ENCODE data around the gene PTPRJ. TPM values are rescaled to one million over a fixed set of nuclear protein-coding genes. Genes with fewer than 3 reads are reported as not detected.

PTPRJ gene
- total RNA-seq, 1 donor from 2014 or later = 1.6 TPM

GRCh38 chr11:48091426-48092102, 111.2 kb downstream of the PTPRJ start:
- no peak for DNase-seq (ENCODE audit: low read depth)
- no peaks in the 10 kb centered on the region for H3K36me3 ChIP-seq (ENCODE audit: control insufficient read depth, insufficient read depth, low read length)
- no peak for TF ChIP-seq CTCF (IDR thresholded peaks at IDR 0.05; ENCODE audit: insufficient read depth, low read length, severe bottlenecking)
- H3K27me3 ChIP-seq (ENCODE audit: control insufficient read depth, insufficient read depth, low read length) = no peaks in the 10 kb centered on the region
- no peak overlapping the region for H3K4me3 ChIP-seq (ENCODE audit: low read depth, low read length)
- no peak for FAIRE-seq

DNA sequence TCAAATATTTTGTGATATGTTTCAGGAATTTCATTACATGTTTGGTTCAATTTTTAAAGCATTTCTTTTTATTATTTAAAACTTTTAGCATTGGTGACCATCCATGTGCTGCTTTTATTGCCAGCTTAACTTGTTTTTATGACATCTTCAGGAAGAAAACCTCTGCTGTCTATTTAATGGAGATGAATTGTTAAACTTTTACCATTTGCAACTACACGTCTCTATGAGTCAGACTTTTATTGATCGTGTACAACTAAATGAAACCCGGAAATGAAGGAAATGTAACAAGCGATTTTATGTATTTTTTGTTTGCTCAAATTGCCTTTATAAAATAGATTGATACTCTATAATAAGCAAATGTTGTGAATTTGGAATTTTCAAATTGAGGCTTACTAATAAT, 113.0 kb downstream of the PTPRJ start:
- peak; percentile 23 for DNase-seq (ENCODE audit: low read depth)
- Histone ChIP-seq H3K4me3 (ENCODE audit: low read depth, low read length) (no peak overlapping the region), H3K27me3 (ENCODE audit: control insufficient read depth, insufficient read depth, low read length) (no peaks in the 10 kb centered on the region), H3K36me3 (ENCODE audit: control insufficient read depth, insufficient read depth, low read length) (no peaks in the 10 kb centered on the region)
- no peak for FAIRE-seq
- TF ChIP-seq CTCF (IDR thresholded peaks at IDR 0.05; ENCODE audit: insufficient read depth, low read length, severe bottlenecking) = no peak

GRCh38 chr11:48093795-48094642, 113.7 kb downstream of the PTPRJ start:
- Histone ChIP-seq H3K4me3 (ENCODE audit: low read depth, low read length) (no peak overlapping the region), H3K36me3 (ENCODE audit: control insufficient read depth, insufficient read depth, low read length) (no peaks in the 10 kb centered on the region), H3K27me3 (ENCODE audit: control insufficient read depth, insufficient read depth, low read length) (no peaks in the 10 kb centered on the region)
- no peak for FAIRE-seq
- no peak for DNase-seq (ENCODE audit: low read depth)
- TF ChIP-seq CTCF (IDR thresholded peaks at IDR 0.05; ENCODE audit: insufficient read depth, low read length, severe bottlenecking) = no peak

DNA sequence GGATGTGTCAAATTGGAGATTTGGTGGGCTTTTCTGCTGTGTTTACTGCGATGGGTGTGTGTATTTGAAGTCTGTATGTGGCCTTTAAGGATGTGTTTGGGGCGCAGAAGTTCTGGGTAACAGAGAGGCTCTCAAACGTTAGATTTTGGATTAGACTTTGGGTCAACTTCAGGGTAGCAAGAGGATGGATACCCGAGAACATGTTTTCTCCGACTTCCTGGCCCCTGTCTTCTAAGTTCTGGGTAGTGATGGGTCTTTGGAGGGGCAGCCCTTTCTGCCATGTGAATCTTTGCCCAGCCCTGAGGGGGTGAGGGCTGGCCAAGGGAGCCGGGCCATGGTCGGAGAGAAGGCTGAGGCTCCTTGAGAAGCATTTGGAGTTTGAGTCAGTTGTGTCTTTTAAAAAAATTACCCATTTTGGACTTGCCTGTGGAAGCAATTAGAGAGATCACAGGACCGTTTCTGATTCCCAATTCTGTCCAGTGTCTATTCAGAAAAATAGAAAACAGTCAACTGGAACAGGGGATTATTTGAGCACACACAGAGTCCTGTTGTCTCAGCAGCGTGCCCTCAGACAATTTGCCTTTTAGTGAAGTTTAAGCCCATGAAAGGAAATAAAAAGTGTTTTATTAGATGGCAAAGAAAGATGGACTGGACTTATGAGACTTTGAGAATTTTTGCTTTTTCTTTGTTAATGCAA, 114.4 kb downstream of the PTPRJ start:
- DNase-seq (ENCODE audit: low read depth) = no peak
- Histone ChIP-seq H3K36me3 (ENCODE audit: control insufficient read depth, insufficient read depth, low read length) (no peaks in the 10 kb centered on the region), H3K27me3 (ENCODE audit: control insufficient read depth, insufficient read depth, low read length) (no peaks in the 10 kb centered on the region), H3K4me3 (ENCODE audit: low read depth, low read length) (no peak overlapping the region)
- no peak for TF ChIP-seq CTCF (IDR thresholded peaks at IDR 0.05; ENCODE audit: insufficient read depth, low read length, severe bottlenecking)
- no peak for FAIRE-seq

GRCh38 chr11:48095779-48096470, 115.6 kb downstream of the PTPRJ start:
- no peak for FAIRE-seq
- no peak for DNase-seq (ENCODE audit: low read depth)
- H3K4me3 ChIP-seq (ENCODE audit: low read depth, low read length) = no peak overlapping the region
- H3K27me3 ChIP-seq (ENCODE audit: control insufficient read depth, insufficient read depth, low read length) = no peaks in the 10 kb centered on the region
- no peaks in the 10 kb centered on the region for H3K36me3 ChIP-seq (ENCODE audit: control insufficient read depth, insufficient read depth, low read length)
- no peak for TF ChIP-seq CTCF (IDR thresholded peaks at IDR 0.05; ENCODE audit: insufficient read depth, low read length, severe bottlenecking)

Data from bronchial epithelial cell (primary cell).